GM10266 (cell line): ENCODE data around the gene ST3GAL2.

Experiments used
- DNase-seq: peaks from one replicate; pipeline ENCODE4 v3.0.0; 2012; ENCODE audit errors: extremely low spot score
- TF ChIP-seq, protein P1 (sequence below): IDR thresholded peaks from 2 replicates; pipeline ENCODE4 v1.5.1; 2012; ENCODE audit warnings: mild to moderate bottlenecking, low read depth; ENCODE audit not compliant: control insufficient read depth, insufficient read depth; ENCODE audit errors: missing control alignments

The ST3GAL2 gene

DNA sequence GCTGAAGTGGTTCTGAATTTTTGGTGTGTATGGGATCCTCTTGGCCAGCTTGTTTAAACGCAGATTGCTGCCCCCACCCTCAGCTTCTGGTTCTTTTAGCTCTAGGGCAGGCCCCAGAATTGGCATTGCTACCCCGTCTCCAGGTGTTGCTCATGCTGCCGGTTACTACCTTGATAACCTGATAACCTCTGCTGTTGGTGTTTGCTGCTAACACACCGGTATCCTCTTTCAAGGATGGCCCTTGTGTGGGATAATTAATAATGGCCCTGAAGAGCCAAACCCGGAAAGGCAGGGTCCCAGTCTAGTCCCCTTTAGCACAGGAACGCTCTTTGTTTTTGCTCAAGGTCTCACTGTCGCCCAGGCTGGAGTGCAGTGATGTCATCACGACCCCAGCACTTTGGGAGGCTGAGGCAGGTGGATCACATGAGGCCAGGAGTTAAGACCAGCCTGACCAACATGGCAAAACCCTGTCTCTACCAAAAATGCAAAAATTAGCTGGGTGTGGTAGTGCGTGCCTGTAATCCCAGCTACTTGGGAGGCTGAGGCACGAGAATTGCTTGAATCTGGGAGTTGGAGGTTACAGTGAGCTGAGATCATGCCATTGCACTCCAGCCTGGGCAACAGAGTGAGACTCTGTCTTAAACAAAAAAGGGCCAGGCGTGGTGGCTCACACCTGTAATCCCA is 1.3 kb upstream of the ST3GAL2 start:
- DNase-seq, result no peak
- TF ChIP-seq, protein P1, sequence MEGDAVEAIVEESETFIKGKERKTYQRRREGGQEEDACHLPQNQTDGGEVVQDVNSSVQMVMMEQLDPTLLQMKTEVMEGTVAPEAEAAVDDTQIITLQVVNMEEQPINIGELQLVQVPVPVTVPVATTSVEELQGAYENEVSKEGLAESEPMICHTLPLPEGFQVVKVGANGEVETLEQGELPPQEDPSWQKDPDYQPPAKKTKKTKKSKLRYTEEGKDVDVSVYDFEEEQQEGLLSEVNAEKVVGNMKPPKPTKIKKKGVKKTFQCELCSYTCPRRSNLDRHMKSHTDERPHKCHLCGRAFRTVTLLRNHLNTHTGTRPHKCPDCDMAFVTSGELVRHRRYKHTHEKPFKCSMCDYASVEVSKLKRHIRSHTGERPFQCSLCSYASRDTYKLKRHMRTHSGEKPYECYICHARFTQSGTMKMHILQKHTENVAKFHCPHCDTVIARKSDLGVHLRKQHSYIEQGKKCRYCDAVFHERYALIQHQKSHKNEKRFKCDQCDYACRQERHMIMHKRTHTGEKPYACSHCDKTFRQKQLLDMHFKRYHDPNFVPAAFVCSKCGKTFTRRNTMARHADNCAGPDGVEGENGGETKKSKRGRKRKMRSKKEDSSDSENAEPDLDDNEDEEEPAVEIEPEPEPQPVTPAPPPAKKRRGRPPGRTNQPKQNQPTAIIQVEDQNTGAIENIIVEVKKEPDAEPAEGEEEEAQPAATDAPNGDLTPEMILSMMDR, result no peak

DNA sequence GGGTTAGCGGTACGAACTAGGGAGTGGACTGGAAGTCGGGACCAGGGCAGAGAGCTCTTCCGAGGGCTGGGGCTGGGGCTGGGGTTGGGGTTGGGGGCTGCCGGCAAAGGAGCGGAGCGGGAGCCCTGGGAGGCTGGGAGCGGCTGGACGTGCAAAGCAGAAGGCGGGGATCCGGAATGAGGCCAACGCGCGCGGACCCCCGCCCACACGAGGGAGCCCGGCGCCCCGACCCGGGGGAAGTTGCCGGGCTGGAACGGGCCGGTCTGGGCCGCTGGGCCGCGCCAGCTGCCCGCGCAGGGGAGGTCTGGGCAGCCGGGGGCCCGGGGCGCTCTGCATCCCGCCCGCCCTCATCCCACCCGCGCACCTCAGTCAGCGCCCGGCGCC is 323 bp downstream of the ST3GAL2 start:
- DNase-seq, result no peak
- TF ChIP-seq, protein P1, result no peak

DNA sequence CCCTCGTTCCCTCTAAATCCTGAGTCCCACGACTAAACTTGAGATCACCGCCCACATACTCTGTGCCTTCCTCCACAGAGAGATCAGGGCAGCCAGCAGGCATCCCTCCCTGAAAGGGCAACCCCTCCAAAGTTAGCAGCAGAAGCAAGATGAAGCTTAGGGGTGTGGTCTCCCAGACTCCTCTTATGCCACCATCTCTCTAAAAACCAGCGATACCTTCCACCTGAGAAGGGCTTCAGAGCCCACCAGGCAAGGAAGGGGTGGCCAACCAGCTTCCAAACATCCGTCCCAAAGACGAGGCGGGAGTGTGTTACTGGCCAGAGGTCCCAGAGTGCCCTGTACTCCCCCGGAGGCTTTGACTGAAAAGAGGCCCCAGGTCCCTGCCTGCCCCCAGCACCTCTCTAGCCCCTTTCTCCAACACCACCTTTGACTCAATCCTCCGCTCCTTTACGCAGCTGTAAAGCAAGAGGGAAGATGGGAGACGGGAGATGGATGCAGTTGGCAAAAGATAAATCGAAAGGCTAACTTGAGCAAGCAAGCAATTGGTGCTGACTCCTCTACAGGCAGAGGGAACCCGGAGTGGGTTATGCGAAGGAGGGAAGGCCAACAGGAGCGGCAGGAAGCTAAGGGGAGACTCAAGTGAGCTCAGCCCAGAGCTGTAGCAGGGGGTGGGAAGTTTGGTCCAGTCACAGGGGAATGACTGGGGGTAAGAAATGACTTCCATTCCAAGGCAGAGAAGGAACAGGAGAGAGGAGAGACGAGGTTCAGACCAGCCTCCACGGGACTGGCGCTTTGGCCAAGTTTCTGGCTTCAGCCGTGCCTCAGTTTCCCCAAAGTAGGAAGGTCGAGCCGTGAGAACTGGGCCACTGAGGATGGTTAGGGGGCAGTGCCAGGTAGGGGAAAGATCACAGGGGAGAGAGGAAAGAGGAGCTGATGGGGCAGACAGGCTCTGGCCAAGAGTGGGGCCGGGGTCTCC is 1.0 kb downstream of the ST3GAL2 start:
- TF ChIP-seq, protein P1, result no peak
- DNase-seq, result no peak

DNA sequence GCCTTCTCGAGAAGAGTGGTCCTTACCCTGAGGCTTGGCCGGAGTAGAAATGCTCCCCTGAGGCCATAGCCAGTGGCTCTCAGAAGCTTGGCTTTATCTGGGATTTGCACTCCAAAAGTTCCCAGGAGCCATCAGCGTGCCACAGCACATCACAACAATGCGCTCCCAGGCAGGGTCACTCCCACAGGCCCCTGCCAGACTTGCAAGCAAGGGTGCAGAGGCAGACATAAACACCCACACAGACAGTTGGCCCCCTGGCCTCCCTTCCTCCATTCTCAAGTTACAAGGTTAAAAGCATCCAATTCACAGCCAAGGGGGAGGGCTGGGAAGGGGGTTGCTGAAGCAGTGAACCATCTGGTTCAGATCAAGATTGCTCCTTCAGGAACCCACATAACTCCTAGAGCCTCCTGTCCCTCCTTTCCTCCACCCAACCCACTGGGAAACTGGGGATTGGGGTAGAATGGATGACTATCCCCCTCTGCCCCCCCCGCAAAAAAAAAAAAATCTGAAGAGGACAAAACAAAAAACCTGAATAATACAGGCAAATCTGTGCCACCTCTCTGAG is 1.8 kb downstream of the ST3GAL2 start:
- TF ChIP-seq, protein P1, result no peak
- DNase-seq, result no peak

DNA sequence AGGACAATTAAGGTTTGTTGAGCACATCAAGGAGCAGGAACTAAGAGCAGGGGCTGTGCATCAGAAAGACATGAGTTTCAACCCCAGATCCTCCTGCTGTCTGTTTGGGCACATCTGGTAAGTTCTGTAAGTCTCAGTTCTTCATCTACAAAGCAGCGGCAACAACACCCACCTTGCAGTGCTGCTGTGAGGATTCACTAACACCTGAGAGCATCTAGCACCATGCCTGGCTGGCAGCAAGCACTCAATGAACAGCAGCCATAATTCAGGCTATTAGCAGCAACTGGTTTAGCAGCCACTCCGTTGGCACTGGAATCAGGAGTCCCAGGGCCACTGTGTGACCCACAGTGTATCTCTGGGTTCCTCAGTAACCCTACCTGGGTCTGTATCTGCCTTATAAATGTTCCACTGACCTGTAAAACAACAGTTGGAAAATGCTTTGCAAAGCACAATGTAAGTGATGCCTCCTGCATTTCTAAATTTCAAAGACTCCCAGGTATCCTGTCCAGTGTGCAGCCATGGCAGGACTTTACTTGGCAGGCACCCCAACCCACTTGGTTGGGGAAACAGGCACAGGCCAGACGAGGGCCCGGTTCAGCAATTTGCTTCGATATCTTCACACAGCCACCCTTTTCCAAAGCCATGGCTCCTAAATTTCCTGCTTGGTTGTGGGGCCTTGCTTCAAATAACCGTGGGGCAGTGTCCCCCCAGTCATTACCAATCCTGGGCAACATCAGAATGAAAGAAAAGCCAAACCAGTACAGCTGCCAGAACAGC is 4.2 kb downstream of the ST3GAL2 start:
- TF ChIP-seq, protein P1, result no peak
- no peak for DNase-seq

DNA sequence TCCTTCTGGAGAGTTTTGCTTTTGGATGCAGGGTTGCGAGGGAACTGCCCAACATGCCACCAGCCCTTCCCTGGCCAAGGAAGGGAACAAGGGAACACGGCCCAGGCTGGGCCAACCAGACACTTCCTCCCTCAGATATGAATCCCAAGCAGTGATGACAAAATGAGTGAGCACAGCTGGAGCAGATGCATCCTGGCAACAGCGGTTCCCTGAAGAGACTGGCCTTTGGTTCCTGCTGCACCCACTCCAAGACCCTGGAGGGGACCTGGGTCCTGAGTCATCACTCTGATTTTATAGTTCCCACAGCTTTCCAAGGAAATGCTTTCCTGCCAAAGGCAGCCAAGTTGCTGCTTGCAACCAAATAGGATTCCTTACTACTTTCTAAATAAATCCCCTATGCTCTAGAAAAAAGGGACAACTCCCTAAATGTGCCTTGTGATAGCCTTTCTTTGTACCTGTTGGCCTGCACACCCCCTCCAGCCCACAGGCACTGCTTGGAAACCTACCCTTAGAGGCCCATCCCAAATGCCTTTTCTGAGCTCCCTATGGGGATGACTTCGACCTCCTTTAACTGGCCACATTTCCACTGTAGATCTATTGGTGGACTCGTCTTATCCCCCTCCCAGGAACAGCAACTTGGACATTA is 5.3 kb downstream of the ST3GAL2 start:
- TF ChIP-seq, protein P1, result no peak
- DNase-seq, result no peak
